ENCODE results near the gene SVBP. TPM values are rescaled to one million over a fixed set of nuclear protein-coding genes. Genes with fewer than 3 reads are reported as not detected.
A peak's percentile ranks its signal among the peaks of the same experiment; 100 is the strongest.

The SVBP gene
- polyA plus RNA-seq, 4 donors = 17.7 to 36.0 (median 27.0) TPM

DNA sequence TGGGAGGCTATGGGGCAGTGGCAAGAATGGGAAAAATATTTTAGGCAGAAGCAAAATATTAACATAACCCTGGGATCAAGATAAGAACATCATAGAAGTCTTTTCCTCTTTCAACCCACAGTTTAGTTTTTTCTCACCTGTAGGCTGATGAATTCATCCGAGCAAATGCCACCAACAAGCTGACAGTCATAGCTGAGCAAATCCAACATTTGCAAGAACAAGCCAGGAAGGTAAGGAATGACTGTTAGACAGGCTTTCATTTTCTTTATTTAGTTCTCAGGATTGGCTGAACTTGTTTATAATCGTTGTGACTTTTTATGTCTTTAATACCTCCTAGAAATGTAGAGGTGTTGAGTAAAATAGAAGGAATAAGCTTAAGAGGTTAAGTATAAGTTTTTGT, 43.8 kb downstream of the SVBP start:
- H3K9me3 ChIP-seq (ENCODE audit: control insufficient read depth in 2 of 2, insufficient read depth in 1 of 2, low read depth in 1 of 2, low read length in 1 of 2) = no peaks in the 10 kb centered on the region
- peaks cover 4 to 33% (median 13%) of the 10 kb centered on the region in 3 donors for H3K36me3 ChIP-seq (ENCODE audit: control insufficient read depth in 3 of 3, insufficient read depth in 2 of 3, low read depth in 1 of 3, low read length in 3 of 3)
- H3K4me3 ChIP-seq (ENCODE audit: low read depth in 1 of 3, low read length in 3 of 3) = no peak overlapping the region
- DNase-seq = no peak
- FAIRE-seq = no peak
- H3K27ac ChIP-seq (ENCODE audit: low read depth in 1 of 3, low read length in 2 of 3) = no peak overlapping the region
- no peaks in the 10 kb centered on the region for H3K27me3 ChIP-seq (ENCODE audit: control insufficient read depth in 3 of 3, insufficient read depth in 3 of 3, low read length in 3 of 3)
- WGBS, 3 donors = 47 to 58% (median 47%) methylated on average over 2 of the region's 2 CpGs
- H3K4me1 ChIP-seq (ENCODE audit: control insufficient read depth in 3 of 3, insufficient read depth in 2 of 3, low read depth in 1 of 3, low read length in 2 of 3) = peaks cover 0 to 6% (median 2%) of the 10 kb centered on the region in 3 donors

DNA sequence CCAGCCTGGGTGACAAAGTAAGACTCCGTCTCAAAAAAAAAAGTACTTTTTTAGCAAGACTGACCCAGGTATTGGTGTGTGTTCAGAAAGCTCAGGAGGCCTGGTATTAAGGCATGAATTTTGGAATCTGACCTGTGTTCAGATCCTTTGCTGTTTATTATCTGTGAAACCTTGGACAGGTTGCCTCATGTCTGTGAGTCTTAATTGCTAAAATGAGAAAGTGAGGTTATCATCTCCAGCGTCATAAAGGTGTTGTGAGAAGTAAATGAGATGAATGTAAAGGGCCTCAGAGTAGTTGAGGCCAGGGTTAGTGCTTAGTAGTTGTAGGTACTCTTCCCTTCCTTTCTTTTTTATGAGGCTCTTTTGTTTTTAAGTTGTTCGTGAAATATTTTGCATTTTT, 47.4 kb downstream of the SVBP start:
- Histone ChIP-seq H3K4me1 (ENCODE audit: control insufficient read depth in 3 of 3, insufficient read depth in 2 of 3, low read depth in 1 of 3, low read length in 2 of 3) (peaks cover 0 to 10% (median 8%) of the 10 kb centered on the region in 3 donors), H3K4me3 (ENCODE audit: low read depth in 1 of 3, low read length in 3 of 3) (no peak overlapping the region), H3K36me3 (ENCODE audit: control insufficient read depth in 3 of 3, insufficient read depth in 2 of 3, low read depth in 1 of 3, low read length in 3 of 3) (peaks cover 0 to 13% (median 4%) of the 10 kb centered on the region in 3 donors), H3K9me3 (ENCODE audit: control insufficient read depth in 2 of 2, insufficient read depth in 1 of 2, low read depth in 1 of 2, low read length in 1 of 2) (no peaks in the 10 kb centered on the region), H3K27ac (ENCODE audit: low read depth in 1 of 3, low read length in 2 of 3) (no peak overlapping the region), H3K27me3 (ENCODE audit: control insufficient read depth in 3 of 3, insufficient read depth in 3 of 3, low read length in 3 of 3) (no peaks in the 10 kb centered on the region)
- peak in 1 of 2 donors; percentile 61 for DNase-seq
- no peak for FAIRE-seq
- 76 to 89% (median 82%) methylated on average over 3 of the region's 3 CpGs for WGBS, 3 donors

DNA sequence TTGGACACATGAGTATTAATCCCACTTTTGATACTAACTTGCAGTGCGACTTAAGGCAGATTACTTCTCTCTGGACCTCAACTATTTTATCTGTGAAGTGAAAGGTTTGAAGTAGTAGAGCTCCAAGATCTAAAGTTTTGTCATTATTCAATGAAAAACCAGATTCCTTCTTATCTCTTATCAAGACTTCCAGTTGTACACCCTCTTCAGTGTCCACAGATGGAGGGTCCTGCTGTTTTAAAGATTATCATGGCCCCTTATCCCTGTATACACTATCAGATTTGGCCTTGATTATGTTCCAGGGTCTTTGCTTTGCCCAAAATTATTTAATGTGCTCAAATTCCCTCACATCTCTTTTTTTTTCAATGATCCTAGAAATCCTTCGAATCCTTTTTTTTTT, 49.0 kb downstream of the SVBP start:
- DNase-seq = no peak
- Histone ChIP-seq H3K4me1 (ENCODE audit: control insufficient read depth in 3 of 3, insufficient read depth in 2 of 3, low read depth in 1 of 3, low read length in 2 of 3) (peaks cover 0 to 11% (median 10%) of the 10 kb centered on the region in 3 donors), H3K36me3 (ENCODE audit: control insufficient read depth in 3 of 3, insufficient read depth in 2 of 3, low read depth in 1 of 3, low read length in 3 of 3) (peaks cover 0 to 10% (median 0%) of the 10 kb centered on the region in 3 donors), H3K27ac (ENCODE audit: low read depth in 1 of 3, low read length in 2 of 3) (peak overlapping the region in 1 of 3 donors; percentile 96), H3K4me3 (ENCODE audit: low read depth in 1 of 3, low read length in 3 of 3) (peak overlapping the region in 2 of 3 donors; percentile 84 to 97), H3K27me3 (ENCODE audit: control insufficient read depth in 3 of 3, insufficient read depth in 3 of 3, low read length in 3 of 3) (no peaks in the 10 kb centered on the region), H3K9me3 (ENCODE audit: control insufficient read depth in 2 of 2, insufficient read depth in 1 of 2, low read depth in 1 of 2, low read length in 1 of 2) (no peaks in the 10 kb centered on the region)
- WGBS, 3 donors = 72 to 85% (median 80%) methylated on average over 2 of the region's 2 CpGs
- FAIRE-seq = no peak

DNA sequence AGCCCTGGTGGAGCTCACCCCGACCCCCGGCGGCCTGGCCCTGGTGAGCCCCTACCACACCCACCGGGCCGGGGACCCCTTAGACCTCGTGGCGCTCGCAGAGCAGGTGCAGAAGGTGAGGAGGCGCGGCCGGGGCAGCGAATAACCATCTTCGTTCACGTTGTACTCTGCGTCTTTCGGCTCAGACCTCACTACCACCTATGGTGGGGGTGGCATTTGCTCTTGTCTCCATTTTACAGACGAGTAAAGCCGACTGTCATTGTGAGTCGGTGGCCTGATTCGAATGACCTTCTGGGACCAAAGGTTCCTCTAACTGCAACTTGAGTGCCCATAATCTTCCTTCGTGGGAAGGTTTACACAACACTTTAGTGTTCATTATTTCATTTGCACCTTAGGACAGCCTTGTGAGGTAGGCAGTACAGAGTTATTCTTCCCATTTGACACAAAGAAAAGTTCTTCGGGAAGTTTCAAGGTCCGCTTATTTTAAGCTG, 49.6 kb downstream of the SVBP start:
- H3K27ac ChIP-seq (ENCODE audit: low read depth in 1 of 3, low read length in 2 of 3) = peak overlapping the region; percentile 90 to 96 (median 92)
- H3K27me3 ChIP-seq (ENCODE audit: control insufficient read depth in 3 of 3, insufficient read depth in 3 of 3, low read length in 3 of 3) = no peaks in the 10 kb centered on the region
- H3K36me3 ChIP-seq (ENCODE audit: control insufficient read depth in 3 of 3, insufficient read depth in 2 of 3, low read depth in 1 of 3, low read length in 3 of 3) = peaks cover 0 to 12% (median 0%) of the 10 kb centered on the region in 3 donors
- DNase-seq (peak; percentile 39 to 79), FAIRE-seq (no peak)
- H3K4me1 ChIP-seq (ENCODE audit: control insufficient read depth in 3 of 3, insufficient read depth in 2 of 3, low read depth in 1 of 3, low read length in 2 of 3) = peaks cover 0 to 11% (median 10%) of the 10 kb centered on the region in 3 donors
- H3K4me3 ChIP-seq (ENCODE audit: low read depth in 1 of 3, low read length in 3 of 3) = peak overlapping the region; percentile 84 to 97 (median 94)
- H3K9me3 ChIP-seq (ENCODE audit: control insufficient read depth in 2 of 2, insufficient read depth in 1 of 2, low read depth in 1 of 2, low read length in 1 of 2) = no peaks in the 10 kb centered on the region
- 1 to 2% (median 2%) methylated on average over 19 to 23 of the region's 23 CpGs for WGBS, 3 donors

DNA sequence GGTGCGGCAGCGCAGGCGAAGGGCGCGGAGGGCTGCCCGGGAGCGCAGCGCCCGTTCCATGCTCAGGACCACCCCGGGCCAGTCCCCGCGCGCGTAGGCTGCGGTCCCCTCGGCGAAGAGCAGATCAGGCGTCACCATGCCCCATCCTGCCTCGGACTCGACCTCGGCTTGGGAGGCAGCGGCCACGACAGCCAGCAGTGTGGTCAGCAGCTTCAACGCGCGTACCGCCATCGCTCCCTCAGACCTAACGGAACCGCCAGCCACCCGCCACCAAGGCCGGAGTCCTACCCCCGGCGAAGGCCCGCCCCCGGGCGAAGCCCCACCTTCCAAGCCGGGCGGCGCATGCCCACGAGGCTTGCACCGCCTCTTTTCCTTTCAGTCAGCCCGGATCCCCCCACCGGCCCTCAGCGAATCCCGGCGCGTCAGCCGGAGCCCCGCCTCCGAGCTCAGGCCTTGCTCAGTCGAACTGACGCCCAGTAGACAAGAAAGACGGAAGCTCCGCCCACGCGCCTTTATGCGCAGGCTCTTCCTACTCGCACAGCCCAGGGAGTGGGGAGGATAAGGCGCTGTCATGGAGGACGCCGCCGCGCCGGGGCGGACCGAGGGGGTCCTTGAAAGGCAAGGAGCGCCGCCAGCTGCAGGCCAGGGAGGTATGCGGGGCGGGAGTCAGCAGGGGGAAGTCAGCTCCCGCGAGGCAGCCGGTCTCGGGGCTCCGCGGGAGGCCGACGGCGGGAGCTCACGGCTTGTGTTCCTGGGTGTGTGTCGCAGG, 50.3 kb downstream of the SVBP start, which contains the start of the genes C1orf50 and P3H1:
TSS of gene C1orf50 (plus strand) at position 509 of the 769 bp plus-strand sequence. CDS start at position 572, 63 bp downstream.
TSS of gene P3H1 (minus strand) at position 288 of the 769 bp plus-strand sequence. CDS start at position 231, 57 bp downstream.
- Histone ChIP-seq H3K9me3 (ENCODE audit: control insufficient read depth in 2 of 2, insufficient read depth in 1 of 2, low read depth in 1 of 2, low read length in 1 of 2) (no peaks in the 10 kb centered on the region), H3K27ac (ENCODE audit: low read depth in 1 of 3, low read length in 2 of 3) (peak within 1 kb of the TSS; percentile 90 to 96 (median 92)), H3K4me1 (ENCODE audit: control insufficient read depth in 3 of 3, insufficient read depth in 2 of 3, low read depth in 1 of 3, low read length in 2 of 3) (peaks cover 0 to 11% (median 10%) of the 10 kb centered on the region in 3 donors), H3K4me3 (ENCODE audit: low read depth in 1 of 3, low read length in 3 of 3) (peak within 1 kb of the TSS; percentile 84 to 97 (median 94)), H3K36me3 (ENCODE audit: control insufficient read depth in 3 of 3, insufficient read depth in 2 of 3, low read depth in 1 of 3, low read length in 3 of 3) (peaks cover 0 to 14% (median 0%) of the 10 kb centered on the region in 3 donors), H3K27me3 (ENCODE audit: control insufficient read depth in 3 of 3, insufficient read depth in 3 of 3, low read length in 3 of 3) (no peaks in the 10 kb centered on the region)
- peak; percentile 100 for DNase-seq
- 0% methylated on average over 54 to 82 of the region's 82 CpGs for WGBS, 3 donors
- no peak for FAIRE-seq

DNA sequence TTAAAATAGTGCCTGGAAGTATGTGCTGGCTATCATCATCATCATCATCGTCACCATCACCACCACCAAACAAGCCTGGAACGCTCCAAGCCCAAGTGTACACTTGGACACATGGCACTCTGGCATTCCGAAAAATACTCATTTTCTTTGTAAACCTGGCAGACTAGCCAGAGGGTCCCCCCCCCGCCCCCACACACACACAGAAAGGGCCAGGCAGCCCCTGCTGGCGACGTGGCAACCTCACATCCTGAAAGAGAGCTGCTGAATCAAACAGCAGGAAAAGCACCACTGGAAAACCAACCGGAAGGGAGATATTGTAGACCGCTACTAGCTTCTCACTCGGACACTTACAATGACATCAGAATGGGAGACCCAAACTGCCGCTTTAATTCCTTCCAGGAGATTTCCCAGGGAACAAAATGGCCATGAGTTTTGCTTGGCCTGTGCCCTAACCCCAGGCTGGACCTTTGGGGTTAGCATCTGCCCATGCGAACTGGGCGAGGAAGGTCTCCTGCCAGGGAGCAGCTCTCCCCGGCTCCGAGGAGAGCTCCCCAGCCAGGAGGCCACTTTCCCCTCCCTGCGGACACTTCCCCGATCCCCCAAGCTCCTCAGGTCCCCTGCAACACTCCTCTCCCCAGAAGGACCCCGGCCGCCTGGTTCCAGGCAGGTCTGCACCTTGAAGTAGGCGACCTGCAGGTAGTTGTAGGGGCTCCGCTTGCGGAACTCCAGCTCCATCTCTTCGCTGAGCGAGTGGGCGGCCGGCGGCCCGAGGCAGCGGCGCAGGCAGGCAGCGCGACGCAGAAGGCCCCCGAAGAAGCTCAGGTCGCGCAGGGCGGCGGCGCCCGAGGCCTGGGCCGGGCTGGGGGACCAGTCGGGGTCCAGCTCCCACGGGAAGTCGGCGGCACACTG, 51.1 kb downstream of the SVBP start:
- no peaks in the 10 kb centered on the region for H3K9me3 ChIP-seq (ENCODE audit: control insufficient read depth in 2 of 2, insufficient read depth in 1 of 2, low read depth in 1 of 2, low read length in 1 of 2)
- H3K4me1 ChIP-seq (ENCODE audit: control insufficient read depth in 3 of 3, insufficient read depth in 2 of 3, low read depth in 1 of 3, low read length in 2 of 3) = peaks cover 0 to 11% (median 10%) of the 10 kb centered on the region in 3 donors
- H3K4me3 ChIP-seq (ENCODE audit: low read depth in 1 of 3, low read length in 3 of 3) = peak overlapping the region; percentile 67 to 97 (median 84)
- FAIRE-seq (no peak), DNase-seq (peak; percentile 21 to 59)
- peaks cover 0 to 17% (median 0%) of the 10 kb centered on the region in 3 donors for H3K36me3 ChIP-seq (ENCODE audit: control insufficient read depth in 3 of 3, insufficient read depth in 2 of 3, low read depth in 1 of 3, low read length in 3 of 3)
- 1 to 2% (median 2%) methylated on average over 39 to 44 of the region's 44 CpGs for WGBS, 3 donors
- no peaks in the 10 kb centered on the region for H3K27me3 ChIP-seq (ENCODE audit: control insufficient read depth in 3 of 3, insufficient read depth in 3 of 3, low read length in 3 of 3)
- H3K27ac ChIP-seq (ENCODE audit: low read depth in 1 of 3, low read length in 2 of 3) = peak overlapping the region; percentile 16 to 86 (median 76)

DNA sequence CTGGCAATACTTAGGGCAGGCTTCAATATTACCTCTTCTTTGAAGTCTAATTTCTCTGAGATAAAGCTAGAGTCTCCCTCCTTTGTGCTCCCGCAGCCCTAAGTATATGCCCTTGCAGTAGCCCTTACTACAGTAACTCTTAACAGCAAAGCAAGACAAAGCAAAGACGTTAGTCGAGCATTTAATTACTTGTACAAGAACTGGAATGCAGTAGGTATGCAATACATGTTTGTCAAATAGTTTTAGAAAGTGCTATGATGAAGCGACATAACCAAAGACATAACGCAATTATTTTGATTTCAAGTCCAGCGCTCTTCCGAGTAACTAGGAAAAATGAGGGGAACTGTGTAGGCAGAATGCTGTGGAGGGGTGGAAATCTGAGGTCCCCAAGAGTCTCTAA, 51.9 kb downstream of the SVBP start:
- H3K4me3 ChIP-seq (ENCODE audit: low read depth in 1 of 3, low read length in 3 of 3) = peak overlapping the region in 1 of 3 donors; percentile 84
- DNase-seq (no peak), FAIRE-seq (no peak)
- peaks cover 0 to 11% (median 10%) of the 10 kb centered on the region in 3 donors for H3K4me1 ChIP-seq (ENCODE audit: control insufficient read depth in 3 of 3, insufficient read depth in 2 of 3, low read depth in 1 of 3, low read length in 2 of 3)
- H3K27ac ChIP-seq (ENCODE audit: low read depth in 1 of 3, low read length in 2 of 3) = peak overlapping the region in 1 of 3 donors; percentile 45
- H3K9me3 ChIP-seq (ENCODE audit: control insufficient read depth in 2 of 2, insufficient read depth in 1 of 2, low read depth in 1 of 2, low read length in 1 of 2) = no peaks in the 10 kb centered on the region
- WGBS, 3 donors = 53 to 77% (median 61%) methylated on average over 7 of the region's 7 CpGs
- peaks cover 0 to 17% (median 0%) of the 10 kb centered on the region in 3 donors for H3K36me3 ChIP-seq (ENCODE audit: control insufficient read depth in 3 of 3, insufficient read depth in 2 of 3, low read depth in 1 of 3, low read length in 3 of 3)
- H3K27me3 ChIP-seq (ENCODE audit: control insufficient read depth in 3 of 3, insufficient read depth in 3 of 3, low read length in 3 of 3) = no peaks in the 10 kb centered on the region

DNA sequence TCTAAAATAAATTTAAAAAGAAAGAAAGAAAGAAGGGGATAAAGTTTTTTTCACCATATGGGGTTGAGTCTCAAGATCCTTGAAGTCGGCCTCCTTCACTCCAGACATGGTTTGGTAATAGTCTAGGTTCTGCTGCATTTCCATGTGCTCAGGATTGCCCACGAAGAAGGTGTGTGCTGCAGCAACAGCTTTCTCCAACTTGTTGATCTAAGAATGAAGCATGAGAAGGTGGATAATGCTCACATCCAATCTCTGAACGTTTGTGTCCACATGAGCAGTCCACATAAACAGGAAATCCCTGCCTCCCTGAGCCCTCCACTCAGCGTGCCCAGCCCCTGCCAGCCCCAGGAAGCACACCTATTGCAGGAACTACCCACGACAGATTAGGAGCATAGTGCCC, 54.9 kb downstream of the SVBP start:
- FAIRE-seq = no peak

More for the DNA sequence above, 54.9 kb downstream of the SVBP start:
- DNase-seq = no peak
- Histone ChIP-seq H3K36me3 (ENCODE audit: control insufficient read depth in 3 of 3, insufficient read depth in 2 of 3, low read depth in 1 of 3, low read length in 3 of 3) (peaks cover 0 to 18% (median 7%) of the 10 kb centered on the region in 3 donors), H3K4me3 (ENCODE audit: low read depth in 1 of 3, low read length in 3 of 3) (no peak overlapping the region), H3K9me3 (ENCODE audit: control insufficient read depth in 2 of 2, insufficient read depth in 1 of 2, low read depth in 1 of 2, low read length in 1 of 2) (no peaks in the 10 kb centered on the region), H3K27ac (ENCODE audit: low read depth in 1 of 3, low read length in 2 of 3) (no peak overlapping the region), H3K27me3 (ENCODE audit: control insufficient read depth in 3 of 3, insufficient read depth in 3 of 3, low read length in 3 of 3) (no peaks in the 10 kb centered on the region), H3K4me1 (ENCODE audit: control insufficient read depth in 3 of 3, insufficient read depth in 2 of 3, low read depth in 1 of 3, low read length in 2 of 3) (peaks cover 0 to 5% (median 0%) of the 10 kb centered on the region in 3 donors)
- 55 to 56% (median 55%) methylated on average over 5 of the region's 5 CpGs for WGBS, 3 donors
